Chondrocyte (in vitro differentiated cells): ENCODE measurements around the gene SLC38A11. TPM values are rescaled to one million over a fixed set of nuclear protein-coding genes. Genes with fewer than 3 reads are reported as not detected.

Experiments used
- DNase-seq: peaks from one replicate; pipeline ENCODE4 v3.0.0; 2021; ENCODE audit warnings: mixed read lengths, low spot score
- H3K27ac Mint-ChIP-seq: one replicate; pipeline ENCODE4 v1.8.0; 2021; ENCODE audit warnings: mild to moderate bottlenecking, moderate library complexity, mixed read lengths; ENCODE audit not compliant: unreplicated experiment
- H3K27me3 Mint-ChIP-seq: 2 replicates; pipeline ENCODE4 v1.8.0; 2021; ENCODE audit warnings: low read depth, mixed read lengths
- H3K36me3 Mint-ChIP-seq: 2 replicates; pipeline ENCODE4 v1.8.0; 2021; ENCODE audit warnings: low read depth, mixed read lengths
- H3K4me1 Mint-ChIP-seq: 2 replicates; pipeline ENCODE4 v1.8.0; 2021; ENCODE audit warnings: low read depth, mild to moderate bottlenecking, mixed read lengths
- H3K4me3 Mint-ChIP-seq: one replicate; pipeline ENCODE4 v1.8.0; 2021; ENCODE audit warnings: mild to moderate bottlenecking, moderate library complexity, mixed read lengths; ENCODE audit not compliant: unreplicated experiment
- H3K9me3 Mint-ChIP-seq: 2 replicates; pipeline ENCODE4 v1.8.0; 2021; ENCODE audit warnings: low read depth, mixed read lengths
- total RNA-seq: library from RNA; stranded (reverse); gene quantifications from 3 replicates; pipeline ENCODE4 v1.2.1, GENCODE V29; 2021
- TF ChIP-seq, protein P1 (sequence below): fragments of 200-600 bp; sonication (generic); IDR thresholded peaks from 2 replicates; pipeline ENCODE4 v1.5.0; 2021; ENCODE audit warnings: antibody characterized with exemption, mild to moderate bottlenecking, moderate library complexity

The SLC38A11 gene
- total RNA-seq, 1 donor from 2014 or later = 0.12 TPM

DNA sequence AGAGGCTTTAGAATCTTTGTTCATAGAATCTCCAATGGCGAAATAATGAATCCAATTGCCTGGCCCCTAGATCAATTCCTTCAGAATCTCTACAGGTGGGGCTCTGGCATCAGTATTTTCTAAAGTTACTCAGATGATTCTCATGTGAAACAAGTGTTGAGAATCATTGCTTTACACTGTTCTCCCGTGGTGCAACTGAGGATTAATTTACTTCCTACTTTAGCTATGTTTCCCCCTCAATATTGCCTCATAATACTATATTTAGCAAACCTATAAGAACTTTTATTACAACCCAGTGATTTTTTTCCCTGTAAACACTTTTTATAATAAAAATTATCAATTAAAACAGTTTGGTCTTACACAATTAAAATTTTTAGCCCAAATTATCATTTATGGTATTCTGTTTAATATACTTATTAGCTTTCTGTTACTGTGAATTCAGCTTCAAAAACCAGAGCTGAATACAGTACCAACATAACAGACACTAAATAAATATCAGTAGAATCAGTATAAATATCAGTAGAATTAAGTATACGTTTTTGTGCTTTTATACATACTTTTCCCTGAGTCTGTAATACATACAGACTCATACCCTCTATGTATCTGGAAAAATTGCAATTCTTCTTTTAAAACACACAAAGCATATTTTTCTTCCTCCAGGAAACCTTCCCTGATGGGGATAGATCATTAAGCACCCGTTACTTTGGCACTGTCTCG lies 20.8 kb downstream of the SLC38A11 start:
- Mint-ChIP-seq H3K27ac (no peak overlapping the region), H3K36me3 (peaks cover 6% of the 10 kb centered on the region), H3K9me3 (peaks cover 20% of the 10 kb centered on the region), H3K4me3 (no peak overlapping the region), H3K4me1 (no peaks in the 10 kb centered on the region), H3K27me3 (no peaks in the 10 kb centered on the region)
- no peak for DNase-seq
- TF ChIP-seq, protein P1, sequence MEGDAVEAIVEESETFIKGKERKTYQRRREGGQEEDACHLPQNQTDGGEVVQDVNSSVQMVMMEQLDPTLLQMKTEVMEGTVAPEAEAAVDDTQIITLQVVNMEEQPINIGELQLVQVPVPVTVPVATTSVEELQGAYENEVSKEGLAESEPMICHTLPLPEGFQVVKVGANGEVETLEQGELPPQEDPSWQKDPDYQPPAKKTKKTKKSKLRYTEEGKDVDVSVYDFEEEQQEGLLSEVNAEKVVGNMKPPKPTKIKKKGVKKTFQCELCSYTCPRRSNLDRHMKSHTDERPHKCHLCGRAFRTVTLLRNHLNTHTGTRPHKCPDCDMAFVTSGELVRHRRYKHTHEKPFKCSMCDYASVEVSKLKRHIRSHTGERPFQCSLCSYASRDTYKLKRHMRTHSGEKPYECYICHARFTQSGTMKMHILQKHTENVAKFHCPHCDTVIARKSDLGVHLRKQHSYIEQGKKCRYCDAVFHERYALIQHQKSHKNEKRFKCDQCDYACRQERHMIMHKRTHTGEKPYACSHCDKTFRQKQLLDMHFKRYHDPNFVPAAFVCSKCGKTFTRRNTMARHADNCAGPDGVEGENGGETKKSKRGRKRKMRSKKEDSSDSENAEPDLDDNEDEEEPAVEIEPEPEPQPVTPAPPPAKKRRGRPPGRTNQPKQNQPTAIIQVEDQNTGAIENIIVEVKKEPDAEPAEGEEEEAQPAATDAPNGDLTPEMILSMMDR = no peak

DNA sequence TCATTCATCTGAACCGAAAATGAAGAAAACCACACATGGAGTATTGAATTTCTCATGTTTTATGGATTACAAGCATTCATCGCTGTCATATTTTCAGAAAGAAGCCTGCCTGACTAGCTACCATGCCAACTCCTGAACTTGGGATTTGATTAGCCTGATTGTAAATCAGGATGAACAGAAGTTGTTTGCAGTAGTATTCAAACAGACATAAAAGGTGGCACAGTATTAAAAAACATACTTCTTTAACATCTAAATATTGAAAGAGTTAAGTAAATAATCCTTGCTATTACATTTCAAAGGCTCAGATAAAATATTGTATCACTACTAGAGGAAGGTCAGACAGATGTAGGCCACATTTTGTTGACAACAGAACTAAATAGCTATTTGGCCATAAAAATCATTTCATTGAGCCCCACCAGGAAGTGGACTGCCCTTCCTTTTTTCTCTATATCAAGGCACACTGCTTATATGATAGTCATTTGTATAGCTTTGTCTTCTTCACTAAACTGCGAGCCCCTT lies 21.6 kb downstream of the SLC38A11 start:
- TF ChIP-seq, protein P1 = no peak
- H3K4me1 Mint-ChIP-seq = no peaks in the 10 kb centered on the region
- H3K4me3 Mint-ChIP-seq = no peak overlapping the region
- no peak for DNase-seq
- no peak overlapping the region for H3K27ac Mint-ChIP-seq
- H3K36me3 Mint-ChIP-seq = peaks cover 6% of the 10 kb centered on the region
- H3K9me3 Mint-ChIP-seq = peaks cover 21% of the 10 kb centered on the region
- no peaks in the 10 kb centered on the region for H3K27me3 Mint-ChIP-seq

DNA sequence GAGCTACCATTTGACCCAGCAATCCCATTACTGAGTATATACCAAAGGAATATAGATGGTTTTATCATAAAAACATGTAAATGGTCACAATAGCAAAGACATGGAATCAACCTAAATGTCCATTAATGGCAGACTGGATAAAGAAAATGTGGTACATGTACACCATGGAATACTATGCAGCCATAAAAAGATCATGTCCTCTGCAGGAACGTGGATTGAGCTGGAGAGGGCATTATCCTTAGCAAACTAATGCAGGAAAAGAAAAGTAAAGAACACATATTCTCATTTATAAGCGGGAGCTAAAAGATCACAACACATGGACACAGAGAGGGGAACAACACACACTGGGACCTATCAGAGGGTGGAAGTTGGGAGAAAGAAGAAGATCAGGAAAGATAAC lies 22.9 kb downstream of the SLC38A11 start:
- no peak overlapping the region for H3K27ac Mint-ChIP-seq
- H3K4me1 Mint-ChIP-seq = no peaks in the 10 kb centered on the region
- no peak for DNase-seq
- H3K9me3 Mint-ChIP-seq = peaks cover 21% of the 10 kb centered on the region
- H3K36me3 Mint-ChIP-seq = peaks cover 6% of the 10 kb centered on the region
- H3K27me3 Mint-ChIP-seq = no peaks in the 10 kb centered on the region
- TF ChIP-seq, protein P1 = no peak
- no peak overlapping the region for H3K4me3 Mint-ChIP-seq

DNA sequence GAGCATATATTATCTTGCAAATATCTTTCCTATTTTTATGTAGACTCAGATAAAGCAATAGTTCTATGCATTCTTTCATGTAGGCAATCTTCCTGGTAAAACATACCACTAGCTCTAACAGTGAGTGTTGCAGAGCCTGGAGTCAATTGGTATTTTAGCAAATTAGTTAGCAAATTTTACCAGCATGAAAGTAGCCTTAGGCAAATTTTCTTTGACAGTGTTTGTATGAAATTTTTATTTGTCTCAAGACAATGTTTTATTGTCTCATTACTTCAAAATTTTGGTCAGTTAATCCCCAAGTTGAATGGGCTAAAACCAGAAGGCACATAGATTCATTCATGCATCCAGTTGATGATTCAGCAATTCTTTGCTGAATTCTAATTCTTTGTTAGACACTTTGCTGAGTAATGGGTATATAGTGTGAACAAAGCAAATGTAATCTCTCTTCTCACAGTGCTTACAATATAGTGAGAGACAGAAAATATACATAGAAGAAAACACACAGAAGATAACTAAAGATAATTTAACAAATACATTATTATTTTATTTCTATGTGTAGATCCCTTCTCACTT lies 27.1 kb downstream of the SLC38A11 start:
- peaks cover 6% of the 10 kb centered on the region for H3K36me3 Mint-ChIP-seq
- H3K4me3 Mint-ChIP-seq = no peak overlapping the region
- TF ChIP-seq, protein P1 = no peak

DNA sequence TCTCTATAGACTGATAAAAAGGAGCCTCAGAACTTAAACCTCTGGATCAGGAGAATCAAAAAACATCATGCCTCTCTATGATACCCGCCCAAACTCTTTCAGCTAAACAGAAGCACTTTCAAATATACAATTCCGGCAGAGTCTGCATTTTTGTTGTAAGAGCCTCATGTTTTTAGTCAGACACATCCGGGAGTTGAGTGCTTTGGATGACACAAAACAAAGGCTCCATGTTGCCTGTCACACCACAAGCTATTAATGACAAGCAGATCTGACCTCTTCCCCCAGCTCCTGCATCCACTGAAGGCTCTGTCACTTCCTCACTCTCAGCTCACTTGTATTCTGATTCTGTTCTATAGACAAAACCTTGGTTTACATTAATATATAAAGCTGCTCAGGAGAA lies 33.2 kb downstream of the SLC38A11 start:
- no peak overlapping the region for H3K4me3 Mint-ChIP-seq
- peaks cover 13% of the 10 kb centered on the region for H3K4me1 Mint-ChIP-seq
- no peaks in the 10 kb centered on the region for H3K36me3 Mint-ChIP-seq
- no peaks in the 10 kb centered on the region for H3K9me3 Mint-ChIP-seq
- no peaks in the 10 kb centered on the region for H3K27me3 Mint-ChIP-seq
- H3K27ac Mint-ChIP-seq = peak overlapping the region; percentile 5
- DNase-seq = no peak
- TF ChIP-seq, protein P1 = no peak

More for the DNA sequence above, 27.1 kb downstream of the SLC38A11 start:
- H3K4me1 Mint-ChIP-seq = no peaks in the 10 kb centered on the region
- no peak for DNase-seq
- H3K27me3 Mint-ChIP-seq = no peaks in the 10 kb centered on the region
- no peak overlapping the region for H3K27ac Mint-ChIP-seq
- H3K9me3 Mint-ChIP-seq = peaks cover 21% of the 10 kb centered on the region
